Measurements from ENCODE around the gene CRTC2.
A peak's percentile ranks its signal among the peaks of the same experiment; 100 is the strongest.

DNA sequence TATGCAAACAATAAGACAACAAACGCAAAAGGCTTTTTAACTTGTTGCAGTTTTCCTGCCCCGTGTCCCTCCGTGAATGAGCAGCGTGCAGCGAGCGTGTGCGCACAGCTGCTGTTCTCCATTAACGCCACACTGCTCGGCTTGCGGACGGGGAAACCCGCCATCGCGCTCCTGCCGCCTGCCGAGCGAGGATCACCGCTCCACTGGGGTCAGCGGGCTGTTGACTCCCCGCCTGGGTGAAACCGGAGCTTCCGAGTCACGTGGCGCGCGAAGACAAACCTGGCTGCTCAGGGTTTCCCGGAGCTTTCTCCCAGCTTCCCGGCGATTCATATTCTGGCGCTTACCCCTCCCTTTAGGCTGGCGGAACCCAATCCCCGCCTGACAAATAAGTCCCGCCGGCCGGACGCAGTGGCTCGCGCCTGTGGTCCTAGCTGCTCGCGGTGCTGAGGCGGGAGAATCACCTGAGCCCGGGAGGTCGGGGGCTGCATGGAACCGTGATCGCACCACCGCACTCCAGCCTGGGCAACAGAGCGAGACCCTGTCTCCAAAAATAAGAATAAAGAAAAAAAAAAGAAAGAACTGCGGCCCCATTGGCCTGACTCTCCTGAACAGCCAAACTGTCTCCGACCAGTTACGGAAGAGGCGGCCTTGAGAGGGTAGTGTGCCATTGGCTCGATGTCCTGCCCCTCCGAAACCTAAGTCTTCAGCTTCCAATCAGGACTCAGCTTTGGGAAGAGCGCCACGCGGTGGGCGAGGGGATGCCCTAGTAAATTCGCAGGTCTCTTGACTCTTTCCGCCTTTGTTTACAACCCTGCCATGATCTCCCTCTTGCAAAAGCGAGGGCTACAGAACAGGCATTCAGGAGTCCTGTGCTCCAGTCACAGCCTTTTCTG, 8.9 kb upstream of the CRTC2 start, which contains the start of gene CREB3L4:
- TF ChIP-seq, protein P1, sequence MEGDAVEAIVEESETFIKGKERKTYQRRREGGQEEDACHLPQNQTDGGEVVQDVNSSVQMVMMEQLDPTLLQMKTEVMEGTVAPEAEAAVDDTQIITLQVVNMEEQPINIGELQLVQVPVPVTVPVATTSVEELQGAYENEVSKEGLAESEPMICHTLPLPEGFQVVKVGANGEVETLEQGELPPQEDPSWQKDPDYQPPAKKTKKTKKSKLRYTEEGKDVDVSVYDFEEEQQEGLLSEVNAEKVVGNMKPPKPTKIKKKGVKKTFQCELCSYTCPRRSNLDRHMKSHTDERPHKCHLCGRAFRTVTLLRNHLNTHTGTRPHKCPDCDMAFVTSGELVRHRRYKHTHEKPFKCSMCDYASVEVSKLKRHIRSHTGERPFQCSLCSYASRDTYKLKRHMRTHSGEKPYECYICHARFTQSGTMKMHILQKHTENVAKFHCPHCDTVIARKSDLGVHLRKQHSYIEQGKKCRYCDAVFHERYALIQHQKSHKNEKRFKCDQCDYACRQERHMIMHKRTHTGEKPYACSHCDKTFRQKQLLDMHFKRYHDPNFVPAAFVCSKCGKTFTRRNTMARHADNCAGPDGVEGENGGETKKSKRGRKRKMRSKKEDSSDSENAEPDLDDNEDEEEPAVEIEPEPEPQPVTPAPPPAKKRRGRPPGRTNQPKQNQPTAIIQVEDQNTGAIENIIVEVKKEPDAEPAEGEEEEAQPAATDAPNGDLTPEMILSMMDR (conservative IDR thresholded peaks at IDR 0.05; ENCODE audit: low read depth, low read length): peak; percentile 61
- TF ChIP-seq EZH2 (IDR thresholded peaks at IDR 0.05; ENCODE audit: borderline replicate concordance, low read depth, low read length, poor library complexity, severe bottlenecking): no peak
